Dedifferentiated amniotic fluid mesenchymal stem cell (primary cell): ENCODE data around the gene FXYD1.
A peak's percentile ranks its signal among the peaks of the same experiment; 100 is the strongest.
"Not testable (repeated sequence)": the region's sequence is repeated elsewhere in the genome, so short reads cannot be mapped to it uniquely, and the experiment has no call there.

Source experiments
- DNase-seq: peaks from one replicate; pipeline ENCODE4 v3.0.0-alpha.2; 2016; ENCODE audit errors: extremely low spot score

The FXYD1 gene

GRCh38 chr19:35143231-35143715 is 4.6 kb downstream of the FXYD1 start, which contains the start of gene FXYD7:
FXYD7 (plus strand) TSS chr19:35143255; CDS start chr19:35143334, 79 bp downstream.
- DNase-seq: no peak

- no peak for DNase-seq
Measured at GRCh38 chr19:35143818-35144217, 5.2 kb downstream of the FXYD1 start.

- DNase-seq: no peak
Measured at GRCh38 chr19:35144259-35144599, 5.6 kb downstream of the FXYD1 start.

- DNase-seq: no peak
Measured at GRCh38 chr19:35144600-35145436, 6.2 kb downstream of the FXYD1 start.

- DNase-seq: no peak
Measured at GRCh38 chr19:35146746-35147459, 8.3 kb downstream of the FXYD1 start.

GRCh38 chr19:35149463-35149862 is 10.8 kb downstream of the FXYD1 start:
- no peak for DNase-seq

GRCh38 chr19:35150445-35150844 is 11.8 kb downstream of the FXYD1 start:
- DNase-seq: no peak

- no peak for DNase-seq
Measured at GRCh38 chr19:35151273-35152065, 12.8 kb downstream of the FXYD1 start.

- not testable (repeated sequence) for DNase-seq
Measured at GRCh38 chr19:35153129-35153522, 14.5 kb downstream of the FXYD1 start.

- DNase-seq: no peak
Measured at GRCh38 chr19:35153701-35154524, 15.3 kb downstream of the FXYD1 start.

GRCh38 chr19:35154525-35155406 is 16.1 kb downstream of the FXYD1 start, which contains the start of gene FXYD5:
FXYD5 (plus strand) TSS chr19:35154735; CDS start chr19:35155551, 816 bp downstream.
- DNase-seq: peak; percentile 64

GRCh38 chr19:35155441-35155840 is 16.8 kb downstream of the FXYD1 start:
- DNase-seq: no peak

- no peak for DNase-seq
Measured at GRCh38 chr19:35155981-35156672, 17.5 kb downstream of the FXYD1 start.

- no peak for DNase-seq
Measured at GRCh38 chr19:35156673-35157014, 18.0 kb downstream of the FXYD1 start.

- no peak for DNase-seq
Measured at GRCh38 chr19:35157431-35157830, 18.8 kb downstream of the FXYD1 start.

- no peak for DNase-seq
Measured at GRCh38 chr19:35159606-35160005, 21.0 kb downstream of the FXYD1 start.

- DNase-seq: no peak
Measured at GRCh38 chr19:35160629-35161433, 22.2 kb downstream of the FXYD1 start.

GRCh38 chr19:35161434-35161743 is 22.8 kb downstream of the FXYD1 start:
- DNase-seq: no peak
